HepG2 (cell line): ENCODE results near the gene MISP3. TPM values are rescaled to one million over a fixed set of nuclear protein-coding genes. Genes with fewer than 3 reads are reported as not detected.

ENCODE experiments used
- ESRRA ChIP-seq: sonication (generic); formaldehyde crosslinking; IDR thresholded peaks from 2 replicates; pipeline ENCODE4 v1.5.1; 2020; ENCODE audit warnings: mild to moderate bottlenecking, low read depth, missing genetic modification reagents
- MED8 ChIP-seq: sonication (generic); formaldehyde crosslinking; IDR thresholded peaks from 2 replicates; pipeline ENCODE4 v1.8.1; 2023; ENCODE audit warnings: mild to moderate bottlenecking, missing genetic modification reagents; ENCODE audit not compliant: insufficient replicate concordance
- MNT ChIP-seq: fragments of 450-650 bp; IDR thresholded peaks from 2 replicates; pipeline ENCODE4 v1.6.1; 2016
- MXD4 ChIP-seq: IDR thresholded peaks from 2 replicates; pipeline ENCODE4 v1.6.1; 2016; ENCODE audit warnings: mild to moderate bottlenecking, missing biosample characterization, missing genetic modification reagents
- MZF1 ChIP-seq: sonication (generic); formaldehyde crosslinking; IDR thresholded peaks from 2 replicates; pipeline ENCODE4 v1.8.1; 2023; ENCODE audit warnings: mild to moderate bottlenecking, missing genetic modification reagents, borderline replicate concordance
- POLR2A ChIP-seq, 2 experiments: IDR thresholded peaks; 2 replicates each; pipeline ENCODE4 v1.6.1; 2011; ENCODE audit warnings: low read depth in 2 of 2, low read length in 2 of 2, mild to moderate bottlenecking in 1 of 2, moderate library complexity in 1 of 2; ENCODE audit not compliant: insufficient read depth in 1 of 2
- PPARG ChIP-seq: conservative IDR thresholded peaks from 2 replicates; pipeline ENCODE4 v1.6.1; 2016; ENCODE audit warnings: missing biosample characterization, missing genetic modification reagents
- RFX3 ChIP-seq: IDR thresholded peaks from 2 replicates; pipeline ENCODE4 v1.6.1; 2016; ENCODE audit warnings: missing biosample characterization, missing genetic modification reagents
- RXRB ChIP-seq: IDR thresholded peaks from 2 replicates; pipeline ENCODE4 v1.6.1; 2016; ENCODE audit warnings: borderline replicate concordance, missing genetic modification reagents, missing compliant biosample characterization
- SOX13 ChIP-seq, 3 experiments: fragments of 450-650 bp in 1 of 3; sonication (generic) in 1 of 3; formaldehyde crosslinking in 1 of 3; IDR thresholded peaks in 2 of 3; conservative IDR thresholded peaks in 1 of 3; 2 replicates each; pipeline versions ENCODE4 v1.5.0 to v1.6.1; 2016 to 2020; ENCODE audit warnings: antibody characterized with exemption in 1 of 3, mild to moderate bottlenecking in 1 of 3, missing compliant biosample characterization in 1 of 3, missing genetic modification reagents in 1 of 3, moderate library complexity in 1 of 3
- SRF ChIP-seq: IDR thresholded peaks from 2 replicates; pipeline ENCODE4 v1.6.1; 2011; ENCODE audit warnings: mild to moderate bottlenecking, low read depth, low read length, moderate library complexity
- SYNCRIP ChIP-seq: fragments of 200-400 bp; formaldehyde crosslinking; IDR thresholded peaks from 2 replicates; pipeline ENCODE4 v1.6.1; 2018; ENCODE audit warnings: mild to moderate bottlenecking, low read depth, low read length; ENCODE audit not compliant: insufficient read depth
- U2AF1 ChIP-seq: fragments of 200-400 bp; formaldehyde crosslinking; optimal IDR thresholded peaks from 2 replicates; pipeline ENCODE3; 2017; ENCODE audit warnings: mild to moderate bottlenecking, low read depth, low read length
- ZNF605 ChIP-seq: sonication (generic); formaldehyde crosslinking; IDR thresholded peaks from 2 replicates; pipeline ENCODE4 v1.8.0; 2022; ENCODE audit warnings: mild to moderate bottlenecking, missing genetic modification reagents
- ZNF646 ChIP-seq: sonication (generic); formaldehyde crosslinking; IDR thresholded peaks from 2 replicates; pipeline ENCODE4 v1.9.0; 2021; ENCODE audit warnings: mild to moderate bottlenecking, missing genetic modification reagents
- polyA plus RNA-seq, 8 experiments: library from polyadenylated mRNA; depleted of rRNA in 3 of 8; stranded (reverse) in 7 of 8; unstranded in 1 of 8; fragments of >200 nt; fragmentation: Illumina TruSeq in 4 of 8; extraction: Trizol in 4 of 8; gene quantifications; 2 replicates each; pipeline versions ENCODE4 v1.2.1 to v1.2.3, GENCODE V29; 2011 to 2016; ENCODE audit warnings: low read depth in 4 of 8, missing spikeins in 1 of 8, mixed read lengths in 1 of 8; ENCODE audit not compliant: insufficient read depth in 1 of 8
- total RNA-seq, 5 experiments: library from RNA; depleted of rRNA; stranded (reverse); fragments of >200 nt; fragmentation: Illumina TruSeq; extraction: Trizol; gene quantifications; 2 replicates each; pipeline ENCODE4 v1.2.3, GENCODE V29; 2016; ENCODE audit warnings: low read depth in 1 of 5
- TF ChIP-seq, protein P1 (sequence below): sonication (generic); formaldehyde crosslinking; IDR thresholded peaks from 2 replicates; pipeline ENCODE4 v1.4.0; 2020; ENCODE audit warnings: missing genetic modification reagents
- TF ChIP-seq, protein P2 (sequence below): sonication (generic); formaldehyde crosslinking; IDR thresholded peaks from 2 replicates; pipeline ENCODE4 v1.8.0; 2023; ENCODE audit warnings: mild to moderate bottlenecking, missing genetic modification reagents

The MISP3 gene
- total and polyA plus RNA-seq, 2 of the 13 experiments (the other 11 are each of a cell fraction or from before 2014, with no cell fraction given), result 2.5 to 5.4 TPM

DNA sequence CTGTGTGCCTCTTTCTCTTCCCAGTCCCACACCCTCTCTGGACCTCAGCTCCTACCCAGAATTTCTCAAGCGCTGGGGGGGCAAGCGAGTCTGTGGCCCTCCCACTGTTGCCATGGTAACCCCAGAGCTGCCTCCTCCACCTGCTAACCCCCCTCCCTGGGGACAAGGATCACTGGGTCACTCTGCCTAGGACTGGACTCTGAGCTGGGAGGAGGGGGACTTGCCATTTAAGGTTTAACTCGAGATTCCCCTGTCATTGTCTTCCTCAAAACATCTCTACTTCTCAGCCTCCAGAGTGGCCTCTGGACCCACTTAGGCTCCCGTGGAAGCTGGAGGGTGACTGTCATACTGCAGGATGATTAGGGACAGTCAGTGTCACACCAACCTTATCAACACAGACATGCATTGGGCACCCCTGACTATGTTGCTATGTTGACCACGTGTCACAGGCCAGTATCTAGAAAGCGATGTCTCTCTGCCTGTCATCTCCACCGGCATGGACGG is 12.9 kb upstream of the MISP3 start (continued):
- TF ChIP-seq ZNF646 (CRISPR knock-in tag) (no peak), ESRRA (CRISPR knock-in tag) (peak; percentile 79; the same call in 1 of the 2 replicates), ZNF605 (no peak; the same call in 1 of the 2 replicates), MNT (peak; percentile 78), SYNCRIP (no peak), MED8 (CRISPR knock-in tag) (peak; percentile 29), SOX13 (IDR thresholded peaks at IDR 0.05) (no peak), SOX13 (CRISPR knock-in tag; conservative IDR thresholded peaks at IDR 0.05 in 1 of 2, IDR thresholded peaks at IDR 0.05 in 1 of 2) (peak in 1 of 2 experiments; percentile 70; a peak in 2 of 4 replicates), SRF (peak; percentile 93), PPARG (CRISPR knock-in tag) (peak; percentile 75), MZF1 (no peak), U2AF1 (no peak), RXRB (CRISPR knock-in tag) (peak; percentile 79), POLR2A (IDR thresholded peaks at IDR 0.05; ENCODE audit: insufficient read depth in 1 of 2, low read depth in 2 of 2, low read length in 2 of 2) (peak in 1 of 2 experiments; percentile 36; a peak in 1 of 4 replicates), RFX3 (peak; percentile 93), MXD4 (CRISPR knock-in tag) (peak; percentile 83; the same call in 1 of the 2 replicates)
- TF ChIP-seq, protein P1, sequence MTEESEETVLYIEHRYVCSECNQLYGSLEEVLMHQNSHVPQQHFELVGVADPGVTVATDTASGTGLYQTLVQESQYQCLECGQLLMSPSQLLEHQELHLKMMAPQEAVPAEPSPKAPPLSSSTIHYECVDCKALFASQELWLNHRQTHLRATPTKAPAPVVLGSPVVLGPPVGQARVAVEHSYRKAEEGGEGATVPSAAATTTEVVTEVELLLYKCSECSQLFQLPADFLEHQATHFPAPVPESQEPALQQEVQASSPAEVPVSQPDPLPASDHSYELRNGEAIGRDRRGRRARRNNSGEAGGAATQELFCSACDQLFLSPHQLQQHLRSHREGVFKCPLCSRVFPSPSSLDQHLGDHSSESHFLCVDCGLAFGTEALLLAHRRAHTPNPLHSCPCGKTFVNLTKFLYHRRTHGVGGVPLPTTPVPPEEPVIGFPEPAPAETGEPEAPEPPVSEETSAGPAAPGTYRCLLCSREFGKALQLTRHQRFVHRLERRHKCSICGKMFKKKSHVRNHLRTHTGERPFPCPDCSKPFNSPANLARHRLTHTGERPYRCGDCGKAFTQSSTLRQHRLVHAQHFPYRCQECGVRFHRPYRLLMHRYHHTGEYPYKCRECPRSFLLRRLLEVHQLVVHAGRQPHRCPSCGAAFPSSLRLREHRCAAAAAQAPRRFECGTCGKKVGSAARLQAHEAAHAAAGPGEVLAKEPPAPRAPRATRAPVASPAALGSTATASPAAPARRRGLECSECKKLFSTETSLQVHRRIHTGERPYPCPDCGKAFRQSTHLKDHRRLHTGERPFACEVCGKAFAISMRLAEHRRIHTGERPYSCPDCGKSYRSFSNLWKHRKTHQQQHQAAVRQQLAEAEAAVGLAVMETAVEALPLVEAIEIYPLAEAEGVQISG, result peak; percentile 51
- TF ChIP-seq, protein P2, sequence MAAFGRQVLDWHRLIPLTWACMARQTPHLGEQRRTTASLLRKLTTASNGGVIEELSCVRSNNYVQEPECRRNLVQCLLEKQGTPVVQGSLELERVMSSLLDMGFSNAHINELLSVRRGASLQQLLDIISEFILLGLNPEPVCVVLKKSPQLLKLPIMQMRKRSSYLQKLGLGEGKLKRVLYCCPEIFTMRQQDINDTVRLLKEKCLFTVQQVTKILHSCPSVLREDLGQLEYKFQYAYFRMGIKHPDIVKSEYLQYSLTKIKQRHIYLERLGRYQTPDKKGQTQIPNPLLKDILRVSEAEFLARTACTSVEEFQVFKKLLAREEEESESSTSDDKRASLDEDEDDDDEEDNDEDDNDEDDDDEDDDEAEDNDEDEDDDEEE, result 0 out of 2 replicates have a peak, but pooled peaks have one; percentile 24
